Kasumi-1 (cell line): Measurements from ENCODE around the gene HNRNPLL.

ENCODE experiments used
- DNase-seq, 2 experiments: peaks; one replicate each; lab custom pipeline; 2025; lab: John Stamatoyannopoulos, UW

HNRNPLL gene

GRCh38 chr2:38592951-38593350, 9.8 kb downstream of the HNRNPLL start:
- DNase-seq: no peak

GRCh38 chr2:38591152-38591551, 11.6 kb downstream of the HNRNPLL start:
- DNase-seq: no peak

GRCh38 chr2:38590053-38590452, 12.7 kb downstream of the HNRNPLL start:
- peak; percentile 39 to 44 for DNase-seq

- DNase-seq: no peak
Observed at GRCh38 chr2:38586931-38587330, 15.8 kb downstream of the HNRNPLL start.

GRCh38 chr2:38584881-38585280, 17.8 kb downstream of the HNRNPLL start:
- no peak for DNase-seq

- DNase-seq: no peak
Observed at GRCh38 chr2:38583994-38584393, 18.7 kb downstream of the HNRNPLL start.

- no peak for DNase-seq
Observed at GRCh38 chr2:38583524-38583923, 19.2 kb downstream of the HNRNPLL start.

- DNase-seq: peak; percentile 80 to 90
Observed at GRCh38 chr2:38581193-38582147, 21.3 kb downstream of the HNRNPLL start.

GRCh38 chr2:38580115-38580636, 22.6 kb downstream of the HNRNPLL start:
- no peak for DNase-seq

GRCh38 chr2:38578832-38579231, 23.9 kb downstream of the HNRNPLL start:
- no peak for DNase-seq

GRCh38 chr2:38574278-38574677, 28.4 kb downstream of the HNRNPLL start:
- DNase-seq: no peak

- DNase-seq: peak in 1 of 2 experiments; percentile 25
Observed at GRCh38 chr2:38572167-38572566, 30.6 kb downstream of the HNRNPLL start.

GRCh38 chr2:38571193-38571592, 31.5 kb downstream of the HNRNPLL start:
- DNase-seq: no peak

GRCh38 chr2:38568724-38569436, 33.8 kb downstream of the HNRNPLL start:
- DNase-seq: no peak

GRCh38 chr2:38565333-38565732, 37.4 kb downstream of the HNRNPLL start:
- DNase-seq: no peak

- DNase-seq: no peak
Observed at GRCh38 chr2:38561691-38562090, 41.0 kb downstream of the HNRNPLL start.

- DNase-seq: no peak
Observed at GRCh38 chr2:38560092-38560491, 42.6 kb downstream of the HNRNPLL start.

GRCh38 chr2:38557981-38558380, 44.7 kb downstream of the HNRNPLL start:
- DNase-seq: no peak

GRCh38 chr2:38557217-38557616, 45.5 kb downstream of the HNRNPLL start:
- no peak for DNase-seq

GRCh38 chr2:38556006-38556801, 46.5 kb downstream of the HNRNPLL start:
- no peak for DNase-seq

GRCh38 chr2:38554973-38555595, 47.6 kb downstream of the HNRNPLL start:
- DNase-seq: peak; percentile 46 to 61
